Smooth muscle cell (in vitro differentiated cells): ENCODE measurements around the gene ZBTB24. TPM values are rescaled to one million over a fixed set of nuclear protein-coding genes. Genes with fewer than 3 reads are reported as not detected.

Experiments
- DNase-seq: peaks from one replicate; lab custom pipeline; 2025; ENCODE audit not compliant: unreplicated experiment; lab: John Stamatoyannopoulos, UW
- H2AFZ ChIP-seq: fragments of 200-600 bp; sonication (generic); 2 replicates; pipeline ENCODE4 v1.6.0; 2016; ENCODE audit warnings: antibody characterized with exemption, low read depth, mild to moderate bottlenecking
- H3F3A ChIP-seq: fragments of 200-600 bp; sonication (generic); 2 replicates; pipeline ENCODE4 v1.6.0; 2017; ENCODE audit warnings: antibody characterized with exemption, low read depth
- H3K27ac ChIP-seq: fragments of 200-600 bp; sonication (generic); 2 replicates; pipeline ENCODE4 v1.5.1; 2016; ENCODE audit warnings: low read depth, mild to moderate bottlenecking
- H3K27me3 ChIP-seq: fragments of 200-600 bp; sonication (generic); 2 replicates; pipeline ENCODE4 v1.6.1; 2016; ENCODE audit warnings: low read depth, mild to moderate bottlenecking
- H3K36me3 ChIP-seq: fragments of 200-600 bp; sonication (generic); 2 replicates; pipeline ENCODE4 v1.5.1; 2016; ENCODE audit warnings: low read depth
- H3K4me1 ChIP-seq: fragments of 200-600 bp; sonication (generic); 2 replicates; pipeline ENCODE4 v1.5.1; 2016; ENCODE audit warnings: low read depth
- H3K4me2 ChIP-seq: fragments of 200-600 bp; sonication (generic); 2 replicates; pipeline ENCODE4 v1.6.0; 2016; ENCODE audit warnings: mild to moderate bottlenecking
- H3K4me3 ChIP-seq: fragments of 200-600 bp; sonication (generic); 2 replicates; pipeline ENCODE4 v1.5.1; 2016; ENCODE audit warnings: mild to moderate bottlenecking
- H3K79me2 ChIP-seq: fragments of 200-600 bp; sonication (generic); 2 replicates; pipeline ENCODE4 v1.6.0; 2016; ENCODE audit warnings: low read depth, mild to moderate bottlenecking
- H3K9ac ChIP-seq: fragments of 200-600 bp; sonication (generic); 2 replicates; pipeline ENCODE4 v1.6.0; 2016; ENCODE audit warnings: low read depth
- H3K9me3 ChIP-seq: fragments of 200-600 bp; sonication (generic); replicated peaks from 2 replicates; pipeline ENCODE4 v1.5.1; 2016; ENCODE audit warnings: low read depth
- H4K20me1 ChIP-seq: fragments of 200-600 bp; sonication (generic); 2 replicates; pipeline ENCODE4 v1.6.0; 2016; ENCODE audit warnings: low read depth
- CTCF ChIP-seq: fragments of 200-600 bp; sonication (generic); IDR thresholded peaks from 2 replicates; pipeline ENCODE4 v1.5.1; 2017; ENCODE audit warnings: borderline replicate concordance, mild to moderate bottlenecking, antibody characterized with exemption; ENCODE audit not compliant: insufficient read depth, poor library complexity, severe bottlenecking
- WGBS: methylation state at CpG from one replicate; pipeline ENCODE4 v1.1.7; 2016; ENCODE audit warnings: low lambda C conversion rate; 5-methylcytosine and 5-hydroxymethylcytosine counted together
- polyA plus RNA-seq: library from polyadenylated mRNA; unstranded; fragments of >200 nt; fragmentation: Nextera tagmentation; extraction: Ambion mirVana; gene quantifications from 2 replicates; pipeline ENCODE4 v1.2.1, GENCODE V29; 2016
- total RNA-seq: library from RNA; depleted of rRNA; stranded (reverse); fragments of >200 nt; gene quantifications from 2 replicates; pipeline ENCODE4 v1.2.3, GENCODE V29; 2014

The ZBTB24 gene
- total and polyA plus RNA-seq, 2 experiments from 2014 or later = 1.3 to 6.6 TPM

GRCh38 chr6:109447878-109448555 lies 35.0 kb downstream of the ZBTB24 start:
- Histone ChIP-seq H4K20me1 (no peaks in the 10 kb centered on the region), H3F3A (no peaks in the 10 kb centered on the region), H3K27me3 (no peaks in the 10 kb centered on the region), H3K27ac (no peak overlapping the region), H3K79me2 (no peaks in the 10 kb centered on the region), H3K4me3 (no peak overlapping the region), H3K36me3 (no peaks in the 10 kb centered on the region), H3K4me2 (no peak overlapping the region), H3K4me1 (no peaks in the 10 kb centered on the region), H3K9ac (no peak overlapping the region), H2AFZ (no peak overlapping the region), H3K9me3 (no peaks in the 10 kb centered on the region)
- no peak for DNase-seq
- 89% methylated on average over 8 of the region's 8 CpGs for WGBS
- no peak for TF ChIP-seq CTCF

DNA sequence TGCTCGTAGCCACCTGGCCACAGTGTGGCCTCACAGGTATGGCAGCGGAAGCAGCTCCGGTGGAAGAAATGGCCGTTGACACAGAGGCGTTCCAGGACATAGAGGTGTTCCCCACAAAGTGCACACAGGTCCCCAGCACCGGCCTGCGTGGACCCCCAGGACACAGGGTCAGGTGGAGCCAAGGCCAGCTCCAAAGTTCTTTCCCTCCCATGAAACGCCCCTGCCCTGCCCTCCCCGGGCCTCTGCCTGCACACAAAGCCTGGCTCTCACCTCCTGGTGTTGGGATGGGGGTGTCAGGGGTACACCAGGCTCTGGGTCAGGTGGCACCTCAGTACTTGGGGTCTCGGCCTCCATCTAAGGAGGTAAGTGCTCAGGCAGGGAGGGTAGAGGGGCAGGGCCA lies 35.9 kb downstream of the ZBTB24 start:
- H3K27ac ChIP-seq = no peak overlapping the region
- TF ChIP-seq CTCF = no peak
- H2AFZ ChIP-seq = no peak overlapping the region
- H3K4me2 ChIP-seq = no peak overlapping the region
- H3K36me3 ChIP-seq = no peaks in the 10 kb centered on the region
- H4K20me1 ChIP-seq = no peaks in the 10 kb centered on the region
- 89% methylated on average over 10 of the region's 10 CpGs for WGBS
- H3K4me1 ChIP-seq = no peaks in the 10 kb centered on the region
- H3K27me3 ChIP-seq = no peaks in the 10 kb centered on the region
- DNase-seq = no peak
- H3K9me3 ChIP-seq = no peaks in the 10 kb centered on the region
- H3F3A ChIP-seq = no peaks in the 10 kb centered on the region
- H3K79me2 ChIP-seq = no peaks in the 10 kb centered on the region
- no peak overlapping the region for H3K4me3 ChIP-seq
- H3K9ac ChIP-seq = no peak overlapping the region

- H3K36me3 ChIP-seq = no peaks in the 10 kb centered on the region
- H3K27me3 ChIP-seq = no peaks in the 10 kb centered on the region
- H3K4me3 ChIP-seq = no peak overlapping the region
- peaks cover 5% of the 10 kb centered on the region for H3K4me1 ChIP-seq
- H3K9ac ChIP-seq = no peak overlapping the region
- TF ChIP-seq CTCF = no peak
- no peaks in the 10 kb centered on the region for H3F3A ChIP-seq
- 93% methylated on average over 8 of the region's 8 CpGs for WGBS
- no peaks in the 10 kb centered on the region for H3K79me2 ChIP-seq
- H4K20me1 ChIP-seq = no peaks in the 10 kb centered on the region
- no peak for DNase-seq
- no peak overlapping the region for H2AFZ ChIP-seq
- no peak overlapping the region for H3K4me2 ChIP-seq
- H3K9me3 ChIP-seq = no peaks in the 10 kb centered on the region
- no peak overlapping the region for H3K27ac ChIP-seq
Measured at GRCh38 chr6:109446541-109446940, 36.5 kb downstream of the ZBTB24 start.

- Histone ChIP-seq H3K4me2 (no peak overlapping the region), H3F3A (no peaks in the 10 kb centered on the region), H3K79me2 (no peaks in the 10 kb centered on the region), H3K4me3 (no peak overlapping the region), H3K4me1 (peaks cover 10% of the 10 kb centered on the region), H2AFZ (no peak overlapping the region), H3K36me3 (no peaks in the 10 kb centered on the region), H3K27me3 (no peaks in the 10 kb centered on the region), H3K27ac (no peak overlapping the region), H4K20me1 (no peaks in the 10 kb centered on the region), H3K9me3 (no peaks in the 10 kb centered on the region), H3K9ac (no peak overlapping the region)
- no peak for TF ChIP-seq CTCF
- no peak for DNase-seq
- 97% methylated on average over 15 of the region's 15 CpGs for WGBS
Measured at GRCh38 chr6:109446072-109446471, 36.9 kb downstream of the ZBTB24 start.
